Lung (tissue), 12 donors: ENCODE results near the gene GALNT6. TPM values are rescaled to one million over a fixed set of nuclear protein-coding genes. Genes with fewer than 3 reads are reported as not detected.

Source experiments
- ATAC-seq: fragments of 200-7000 bp; cut with Tn5 transposase; one replicate; pipeline ENCODE4 v1.9.1; 2020; ENCODE audit warnings: moderate number of reproducible peaks; ENCODE audit not compliant: insufficient read depth, low FRiP score
- DNase-seq, 3 donors: peaks; one replicate each; pipeline ENCODE4 v3.0.0-alpha.2; 2013 to 2017
- H3K27ac ChIP-seq, 2 donors: one replicate each; pipeline ENCODE4 v1.5.1; 2013; ENCODE audit warnings: mild to moderate bottlenecking in 2 of 2, moderate library complexity in 2 of 2, control low read depth in 1 of 2, inconsistent platforms in 1 of 2, low read depth in 1 of 2, low read length in 1 of 2
- H3K27me3 ChIP-seq, 3 donors: one replicate each; pipeline ENCODE4 v1.5.1; 2013; ENCODE audit warnings: low read length in 2 of 3; ENCODE audit not compliant: control insufficient read depth in 3 of 3, insufficient read depth in 3 of 3
- H3K36me3 ChIP-seq, 4 donors: one replicate each; pipeline ENCODE4 v1.5.1; 2013; ENCODE audit warnings: low read length in 4 of 4, mild to moderate bottlenecking in 1 of 4, moderate library complexity in 1 of 4; ENCODE audit not compliant: control insufficient read depth in 4 of 4, insufficient read depth in 4 of 4
- H3K4me1 ChIP-seq, 5 donors: one replicate each; pipeline ENCODE4 v1.5.1; 2013; ENCODE audit warnings: low read length in 5 of 5, mild to moderate bottlenecking in 2 of 5, moderate library complexity in 1 of 5; ENCODE audit not compliant: control insufficient read depth in 5 of 5, insufficient read depth in 5 of 5
- H3K4me3 ChIP-seq: one replicate; pipeline ENCODE4 v1.5.1; 2013; ENCODE audit warnings: mild to moderate bottlenecking, control low read depth, moderate library complexity
- H3K9ac ChIP-seq, 2 donors: one replicate each; pipeline ENCODE4 v1.5.1; 2013; ENCODE audit warnings: low read length in 2 of 2, control low read depth in 1 of 2; ENCODE audit not compliant: insufficient read depth in 1 of 2
- H3K9me3 ChIP-seq, 4 donors: one replicate each; pipeline ENCODE4 v1.5.1; 2013; ENCODE audit warnings: low read length in 3 of 4, mild to moderate bottlenecking in 1 of 4, moderate library complexity in 1 of 4; ENCODE audit not compliant: control insufficient read depth in 4 of 4, insufficient read depth in 3 of 4
- CTCF ChIP-seq: IDR thresholded peaks from 2 replicates; pipeline ENCODE4 v1.5.1; 2012; ENCODE audit warnings: mild to moderate bottlenecking; ENCODE audit errors: control extremely low read depth, extremely low read depth
- WGBS, 2 donors: extraction: QIAGEN DNeasy Blood & Tissue Kit; methylation state at CpG; one replicate each; pipeline ENCODE4 v1.1.7; 2013; 5-methylcytosine and 5-hydroxymethylcytosine counted together
- polyA plus RNA-seq, 2 donors: library from polyadenylated mRNA; stranded (reverse); fragments of 200-250 nt; gene quantifications; one replicate each; pipeline ENCODE4 v1.2.1, GENCODE V29; 2013
- total RNA-seq, 2 donors: library from RNA; depleted of rRNA in 1 of 2; stranded (reverse); fragments of >200 nt in 1 of 2; gene quantifications; one replicate each; pipeline ENCODE4 v1.2.1, GENCODE V29; 2014 to 2021
- donor health status: control.
- donor health status: control.
- donor health status: Bipolar disorder and iron deficiency.
- donor health status: healthy.
- donor health status: DM: yes; HTN: yes; CAD: no.

The GALNT6 gene
- total and polyA plus RNA-seq, 4 donors = 5.5 to 36.0 (median 9.0) TPM

GRCh38 chr12:51392556-51393237 is 1.5 kb upstream of the GALNT6 start:
- DNase-seq (peak in 1 of 3 donors; percentile 27), ATAC-seq (no peak)
- Histone ChIP-seq H3K9ac (no peak overlapping the region), H3K4me3 (no peak overlapping the region), H3K9me3 (no peaks in the 10 kb centered on the region), H3K27ac (no peak overlapping the region), H3K27me3 (peaks cover 0 to 14% (median 13%) of the 10 kb centered on the region in 3 donors), H3K36me3 (no peaks in the 10 kb centered on the region), H3K4me1 (peaks cover 0 to 27% (median 8%) of the 10 kb centered on the region in 5 donors)
- no peak for TF ChIP-seq CTCF
- 48 to 52% methylated on average over 22 of the region's 22 CpGs for WGBS, 2 donors

GRCh38 chr12:51390891-51391282 is 319 bp downstream of the GALNT6 start:
- DNase-seq (peak; percentile 24 to 45 (median 24)), ATAC-seq (no peak)
- Histone ChIP-seq H3K27me3 (peaks cover 0 to 14% (median 13%) of the 10 kb centered on the region in 3 donors), H3K27ac (peak overlapping the region in 1 of 2 donors; percentile 44), H3K9me3 (no peaks in the 10 kb centered on the region), H3K9ac (no peak overlapping the region), H3K36me3 (no peaks in the 10 kb centered on the region), H3K4me1 (peaks cover 0 to 27% (median 13%) of the 10 kb centered on the region in 5 donors), H3K4me3 (no peak overlapping the region)
- no peak for TF ChIP-seq CTCF
- 9 to 24% methylated on average over 8 of the region's 8 CpGs for WGBS, 2 donors

- H3K4me3 ChIP-seq = no peak overlapping the region
- no peak for ATAC-seq
- DNase-seq = no peak
- peaks cover 0 to 14% (median 13%) of the 10 kb centered on the region in 3 donors for H3K27me3 ChIP-seq
- 75 to 78% methylated on average over 6 of the region's 6 CpGs for WGBS, 2 donors
- no peaks in the 10 kb centered on the region for H3K36me3 ChIP-seq
- H3K9me3 ChIP-seq = no peaks in the 10 kb centered on the region
- peaks cover 0 to 27% (median 13%) of the 10 kb centered on the region in 5 donors for H3K4me1 ChIP-seq
- no peak overlapping the region for H3K9ac ChIP-seq
- no peak overlapping the region for H3K27ac ChIP-seq
- TF ChIP-seq CTCF = no peak
These were observed 749 bp downstream of the GALNT6 start for GRCh38 chr12:51390457-51390856.
